HG02759 (cell line): Measurements from ENCODE around the gene LOXL1.
"Not testable (repeated sequence)": the region's sequence is repeated elsewhere in the genome, so short reads cannot be mapped to it uniquely, and the experiment has no call there.

Experiments
- ATAC-seq: cut with Tn5 transposase; IDR thresholded peaks from one replicate; pipeline ENCODE4 v1.9.1; 2021; ENCODE audit warnings: mild to moderate bottlenecking, moderate library complexity; ENCODE audit not compliant: unreplicated experiment

LOXL1 gene

DNA sequence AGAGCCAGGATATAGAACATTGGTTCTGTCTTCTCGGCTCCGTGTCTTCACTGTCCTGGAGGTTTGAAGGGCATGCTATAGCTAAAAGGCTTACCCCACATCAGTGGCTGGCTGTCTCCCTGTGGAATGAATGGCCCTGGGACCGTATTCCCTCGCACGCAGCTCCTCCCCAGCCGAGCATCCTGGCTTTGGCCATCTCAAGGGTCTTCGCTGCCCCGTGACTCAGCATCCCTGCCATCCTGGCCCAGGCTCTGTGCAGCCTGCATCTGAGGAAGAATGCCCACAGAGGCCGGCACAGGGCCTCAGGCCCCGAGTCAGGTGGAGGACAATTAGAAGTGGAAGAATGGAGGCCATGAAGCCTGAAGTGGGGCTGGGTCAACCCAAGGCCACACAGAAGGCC is 11.0 kb downstream of the LOXL1 start:
- ATAC-seq: no peak

DNA sequence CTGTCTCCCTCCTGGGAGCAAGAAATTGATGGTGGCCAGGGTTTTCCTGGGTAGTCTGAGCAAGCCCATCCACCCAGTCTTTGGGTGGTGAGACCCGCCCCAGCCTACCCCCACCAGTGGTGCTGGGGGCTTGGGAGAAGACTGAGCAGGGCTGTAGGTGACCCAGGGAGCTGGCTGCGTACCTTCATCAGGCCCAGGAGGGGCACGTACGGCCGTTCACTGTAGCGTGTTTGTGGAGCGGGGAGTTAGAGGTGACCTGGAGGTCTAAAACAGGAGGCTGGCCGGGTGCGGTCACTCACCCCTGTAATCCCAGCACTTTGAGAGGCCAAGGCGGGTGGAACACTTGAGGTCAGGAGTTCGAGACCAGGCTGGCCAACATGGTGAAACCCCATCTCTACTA is 11.5 kb downstream of the LOXL1 start:
- no peak for ATAC-seq

DNA sequence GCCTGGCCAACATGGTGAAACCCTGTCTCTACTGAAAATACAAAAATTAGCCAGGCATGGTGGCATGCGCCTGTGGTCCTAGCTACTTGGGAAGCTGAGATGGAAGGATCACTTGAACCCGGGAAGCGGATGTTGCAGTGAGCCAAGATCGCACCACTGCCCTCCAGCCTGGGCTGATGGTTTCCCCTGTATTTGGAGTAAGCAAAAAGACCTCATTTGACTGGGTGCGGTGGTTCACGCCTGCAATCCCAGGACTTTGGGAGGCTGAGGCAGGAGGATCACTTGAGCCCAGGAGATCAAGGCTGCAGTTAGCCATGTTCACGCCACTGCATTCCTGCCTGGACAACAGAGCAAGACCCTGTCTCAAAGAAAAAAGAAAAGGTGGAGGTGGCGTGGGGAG is 12.3 kb downstream of the LOXL1 start:
- not testable (repeated sequence) for ATAC-seq

DNA sequence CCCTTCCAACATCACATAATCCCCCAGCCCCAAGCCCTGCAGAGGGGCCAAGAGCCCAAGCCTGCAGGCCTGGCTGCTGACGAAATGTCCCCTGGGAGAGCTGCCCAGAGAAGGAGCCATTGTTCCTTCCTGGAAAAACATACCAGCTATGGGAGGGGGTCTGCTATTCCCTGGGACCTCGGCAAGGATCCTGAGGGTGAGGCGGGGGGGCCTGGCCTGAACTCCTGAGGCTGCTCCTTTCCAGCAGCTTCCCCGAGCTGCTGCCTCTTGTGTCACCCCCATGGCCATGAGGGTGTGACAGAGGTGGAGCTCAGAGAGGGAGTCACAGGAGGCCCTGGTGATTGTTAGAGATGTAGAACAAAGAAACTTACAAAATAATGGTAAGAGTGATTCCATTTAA is 12.9 kb downstream of the LOXL1 start:
- ATAC-seq: no peak

DNA sequence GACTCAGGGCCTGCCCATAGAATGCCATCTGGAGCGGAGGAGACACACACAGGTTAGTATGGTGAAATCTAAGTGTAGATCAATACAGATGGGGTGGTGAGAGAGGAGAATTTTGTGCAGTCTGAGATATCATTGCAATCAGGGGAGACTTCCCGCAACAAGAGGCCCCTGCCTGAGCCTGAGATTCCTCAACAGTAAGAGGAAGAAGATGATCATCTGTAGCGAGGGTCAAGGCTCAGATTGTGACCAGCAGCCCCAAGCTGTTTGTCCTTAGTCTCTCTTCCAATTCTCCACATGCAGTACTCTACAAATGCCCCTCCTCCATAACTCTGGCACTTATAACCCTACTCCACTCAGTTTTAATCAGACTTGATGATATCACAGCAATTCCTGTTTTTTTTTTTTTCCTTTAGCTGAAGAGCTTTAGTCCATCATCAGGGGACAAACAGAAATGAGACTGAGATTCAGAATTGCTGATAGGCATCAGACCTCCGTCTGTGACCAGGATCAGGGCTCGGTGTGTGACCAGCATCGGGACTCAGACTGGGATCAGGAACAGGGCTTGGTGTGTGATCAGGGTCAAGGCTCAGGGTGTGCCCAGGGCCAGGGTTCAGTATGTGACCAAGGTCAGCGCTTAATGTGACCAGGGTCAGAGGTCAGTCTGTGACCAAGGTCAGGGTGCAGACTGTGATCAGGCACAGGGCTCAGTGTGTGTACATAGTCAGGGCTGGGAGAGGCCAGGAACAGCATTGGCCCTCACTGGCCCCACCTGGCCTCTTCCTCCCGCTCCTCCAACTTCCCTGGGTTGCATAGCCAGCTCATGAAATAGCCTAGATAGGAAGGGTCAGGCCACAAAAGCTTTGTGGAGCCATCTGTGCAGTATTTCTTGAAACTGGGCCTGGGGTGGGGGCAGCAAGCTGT is 14.1 kb downstream of the LOXL1 start:
- ATAC-seq: no peak

DNA sequence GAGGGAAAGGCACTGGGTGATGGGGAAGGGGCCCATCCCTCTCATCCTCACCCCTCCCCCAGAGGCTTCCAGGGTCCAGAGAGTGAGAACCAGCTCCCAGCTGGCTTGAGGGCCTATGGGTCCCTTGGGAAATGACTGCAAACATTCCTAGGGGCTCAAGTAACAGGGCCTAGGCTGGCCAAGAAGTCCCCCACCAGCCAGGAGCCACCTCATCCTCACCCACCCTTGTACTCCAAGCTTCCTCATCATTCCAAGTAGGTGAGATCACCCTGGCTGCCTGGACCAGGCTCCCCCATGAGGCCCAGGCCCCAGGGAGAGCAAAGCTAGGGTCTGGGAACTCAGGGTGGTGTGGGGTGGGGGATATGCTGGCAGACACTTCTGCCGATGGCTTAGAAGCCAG is 14.8 kb downstream of the LOXL1 start:
- no peak for ATAC-seq

DNA sequence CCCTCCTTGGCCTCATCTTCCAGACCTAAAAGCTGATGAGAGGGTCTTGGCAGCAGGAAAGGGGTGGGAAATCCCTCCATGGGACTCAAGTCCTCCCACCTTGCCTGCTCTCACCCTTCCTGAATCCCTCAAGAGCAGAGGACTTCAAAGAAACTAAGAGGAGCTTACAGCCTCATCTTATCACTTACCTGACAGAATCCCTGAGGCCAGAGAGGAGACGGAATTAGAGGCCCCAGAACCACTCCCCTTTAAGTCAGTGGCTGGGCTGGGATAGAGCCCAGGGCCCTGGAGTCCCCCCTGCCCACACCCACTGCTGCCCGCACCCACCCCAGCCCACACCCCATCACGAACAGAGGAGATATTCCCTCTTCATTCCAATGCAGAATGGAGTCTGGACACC is 15.2 kb downstream of the LOXL1 start:
- no peak for ATAC-seq

DNA sequence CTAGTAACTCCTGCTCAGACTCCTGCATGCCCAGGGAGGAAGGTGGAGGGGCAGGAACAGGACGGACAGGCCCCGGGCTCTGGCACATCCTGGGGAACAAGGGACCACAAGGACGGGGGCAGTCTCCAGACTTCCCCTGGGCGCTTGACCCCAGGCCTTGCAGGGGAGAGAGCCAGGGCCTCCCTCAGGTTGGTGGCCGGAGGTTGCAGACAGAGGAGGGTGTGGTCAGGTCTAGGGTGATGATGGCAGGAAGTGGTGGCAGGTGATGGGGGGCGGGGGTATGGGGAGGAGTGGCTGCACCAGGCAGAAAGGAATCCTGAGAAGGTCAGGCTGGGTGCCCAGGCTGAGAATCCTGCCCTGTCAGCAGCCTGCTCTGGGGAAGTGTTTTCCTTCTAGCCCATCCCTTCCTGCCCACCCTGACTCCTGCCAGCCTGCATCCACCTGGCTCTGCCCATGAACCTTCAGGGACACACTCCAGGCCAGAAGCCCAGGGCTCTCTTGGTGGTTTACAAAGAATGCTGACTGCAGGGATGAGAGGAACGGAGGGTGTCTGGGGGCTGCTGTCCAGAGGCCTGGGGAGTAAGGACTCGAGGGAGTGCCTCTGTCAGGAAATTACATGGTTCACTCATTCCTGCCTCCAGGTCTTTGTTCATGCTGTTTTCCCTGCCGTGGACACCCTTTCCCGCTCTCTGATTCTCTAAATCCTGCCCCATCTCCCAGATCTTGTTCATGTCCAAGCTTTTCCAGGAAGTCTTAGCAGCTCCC is 15.8 kb downstream of the LOXL1 start:
- ATAC-seq: no peak

DNA sequence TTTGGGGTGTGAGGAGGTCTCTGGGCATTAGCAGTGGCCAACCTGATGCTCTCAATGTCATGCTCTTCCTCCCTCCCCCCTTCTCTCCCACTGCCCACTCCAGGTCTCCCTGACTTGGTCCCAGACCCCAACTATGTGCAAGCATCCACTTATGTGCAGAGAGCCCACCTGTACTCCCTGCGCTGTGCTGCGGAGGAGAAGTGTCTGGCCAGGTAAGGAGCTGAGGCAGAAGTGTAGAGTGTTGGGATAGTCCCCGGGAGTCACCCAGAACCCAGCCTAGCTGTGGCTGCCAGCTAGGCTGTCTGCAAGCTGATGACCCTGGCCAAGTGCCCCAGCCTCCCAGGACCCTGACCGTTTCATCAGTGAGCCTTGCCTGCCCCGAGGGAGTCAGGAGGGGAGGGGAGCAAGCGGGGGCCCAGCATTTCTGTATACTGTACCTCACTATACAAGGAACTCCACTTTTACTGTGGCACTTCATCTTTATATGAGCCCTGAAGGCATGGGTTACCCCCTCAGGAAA is 16.5 kb downstream of the LOXL1 start:
- ATAC-seq: no peak

DNA sequence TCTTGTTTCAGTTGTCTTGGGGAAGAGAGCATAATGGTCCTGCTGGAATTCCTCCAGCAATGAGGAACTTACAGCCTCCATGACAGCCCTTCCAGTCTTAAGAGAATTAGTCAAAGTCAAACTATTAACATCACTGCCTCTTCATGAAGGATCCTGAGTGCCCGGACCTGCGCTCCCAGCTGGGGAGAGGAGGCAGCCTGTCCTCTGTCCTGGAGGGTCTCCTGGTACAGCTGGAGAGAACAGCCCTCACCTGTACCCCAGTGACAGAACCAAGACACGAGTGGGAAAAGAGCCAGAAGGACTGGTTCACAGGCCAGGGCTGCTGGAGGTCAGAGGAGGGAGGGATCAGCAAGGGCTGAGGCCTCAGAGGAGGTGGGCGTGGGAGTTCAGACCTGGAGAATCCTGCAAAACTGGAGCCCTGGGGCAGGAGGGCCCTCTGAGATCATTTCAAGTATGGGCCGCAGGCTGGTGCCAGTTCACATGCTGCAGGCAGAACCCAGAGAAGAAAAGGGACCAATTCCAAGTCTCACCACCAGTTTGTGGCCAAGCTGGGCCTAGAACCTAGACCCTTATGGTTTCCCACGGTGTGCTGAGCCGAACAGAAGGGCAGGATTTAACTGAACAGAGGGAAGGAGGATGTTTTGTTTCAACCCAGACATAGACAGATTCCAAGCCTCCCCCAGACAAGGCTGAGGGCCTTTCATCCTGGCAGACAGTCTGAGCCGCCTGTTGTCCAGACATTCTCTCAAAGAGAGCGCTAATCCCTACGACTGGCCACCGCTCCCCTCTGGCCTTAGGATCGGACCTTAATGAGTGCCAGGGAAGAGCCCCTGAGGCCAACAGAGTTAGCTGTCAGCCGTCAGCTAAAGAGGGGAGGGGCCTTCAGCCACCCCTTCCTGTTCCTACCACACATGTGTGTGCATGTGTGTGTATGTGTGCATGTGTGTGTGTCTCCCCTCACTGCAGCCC is 18.2 kb downstream of the LOXL1 start:
- no peak for ATAC-seq

DNA sequence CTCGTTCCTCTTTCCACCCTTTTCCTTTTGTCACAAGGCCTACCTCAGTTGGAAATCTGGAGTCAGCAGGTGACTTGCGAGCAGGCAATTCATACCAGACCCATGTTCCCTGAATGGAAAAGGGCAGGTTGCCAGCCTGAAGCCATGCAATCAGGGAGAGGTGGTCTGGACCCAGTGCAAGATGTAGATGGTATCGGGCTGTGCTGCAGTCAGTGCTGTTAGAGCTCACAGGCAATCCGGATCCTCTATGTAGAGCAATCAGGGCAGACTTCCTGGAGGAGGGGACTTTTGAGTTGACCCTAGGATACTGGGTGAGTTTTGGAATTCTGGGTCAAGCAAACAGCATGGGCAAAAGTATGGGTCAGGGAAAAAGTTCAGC is 18.9 kb downstream of the LOXL1 start:
- no peak for ATAC-seq

DNA sequence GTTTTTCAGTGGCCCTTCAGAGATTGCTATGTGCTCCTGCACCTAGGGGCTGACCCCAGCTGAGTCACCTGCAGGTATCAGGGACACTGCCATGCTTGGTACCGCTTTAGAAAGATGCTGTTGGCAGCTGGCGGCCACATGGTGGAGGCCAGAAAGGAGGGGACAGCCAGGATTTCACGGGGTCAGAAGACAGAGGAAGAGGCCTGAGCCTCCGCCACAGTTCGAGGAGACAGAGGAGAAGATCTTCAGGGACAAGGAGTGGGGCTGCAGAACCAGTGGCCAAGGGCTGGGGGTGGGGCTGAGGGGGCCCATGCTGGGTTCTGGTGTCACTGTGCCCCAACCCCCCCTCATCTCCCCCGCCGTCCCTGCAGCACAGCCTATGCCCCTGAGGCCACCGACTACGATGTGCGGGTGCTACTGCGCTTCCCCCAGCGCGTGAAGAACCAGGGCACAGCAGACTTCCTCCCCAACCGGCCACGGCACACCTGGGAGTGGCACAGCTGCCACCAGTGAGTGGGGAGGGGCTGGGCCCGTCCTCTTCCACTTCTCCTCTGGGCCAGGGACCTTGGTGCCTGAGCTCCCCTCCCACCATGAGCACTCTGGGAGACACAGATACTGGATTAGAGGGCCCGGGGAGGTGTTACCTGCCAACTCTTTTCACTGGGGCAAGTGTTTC is 19.9 kb downstream of the LOXL1 start:
- no peak for ATAC-seq

DNA sequence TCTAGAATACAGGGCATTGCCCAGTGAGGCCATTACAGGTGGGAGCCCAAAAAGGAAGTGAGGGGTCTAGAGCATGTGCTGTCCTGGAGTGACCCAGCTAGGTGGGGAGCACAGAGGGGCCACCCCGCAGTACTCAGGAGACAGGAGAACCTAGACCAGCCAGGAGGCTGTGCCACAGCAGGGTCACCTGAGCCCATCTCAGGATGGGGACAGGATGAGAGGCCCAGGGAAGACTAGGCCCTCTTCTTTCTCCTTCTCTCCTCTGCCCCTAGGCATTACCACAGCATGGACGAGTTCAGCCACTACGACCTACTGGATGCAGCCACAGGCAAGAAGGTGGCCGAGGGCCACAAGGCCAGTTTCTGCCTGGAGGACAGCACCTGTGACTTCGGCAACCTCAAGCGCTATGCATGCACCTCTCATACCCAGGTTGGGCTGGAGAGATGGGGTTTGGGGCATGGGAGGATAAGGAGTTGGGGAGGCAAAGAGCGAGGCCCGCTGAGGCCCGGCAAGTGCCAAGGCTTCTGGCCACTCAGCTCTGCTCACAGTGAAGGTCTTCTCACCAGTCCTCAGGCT is 20.6 kb downstream of the LOXL1 start:
- no peak for ATAC-seq

DNA sequence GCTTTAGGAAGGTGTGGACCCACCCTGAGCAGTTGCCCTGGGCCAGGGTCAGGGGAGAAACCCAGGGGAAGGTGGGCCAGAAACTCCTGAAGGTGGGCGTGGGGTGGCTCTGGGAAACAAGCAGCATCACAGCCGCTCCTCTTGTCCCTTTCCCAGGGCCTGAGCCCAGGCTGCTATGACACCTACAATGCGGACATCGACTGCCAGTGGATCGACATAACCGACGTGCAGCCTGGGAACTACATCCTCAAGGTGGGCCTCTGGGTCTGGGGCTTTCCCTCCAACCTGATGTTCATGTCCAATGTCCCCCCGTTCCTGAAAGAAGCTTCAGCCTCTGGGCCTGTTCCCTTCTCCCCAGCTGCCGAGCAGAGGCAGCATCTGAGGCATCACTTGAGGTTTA is 21.4 kb downstream of the LOXL1 start:
- no peak for ATAC-seq

DNA sequence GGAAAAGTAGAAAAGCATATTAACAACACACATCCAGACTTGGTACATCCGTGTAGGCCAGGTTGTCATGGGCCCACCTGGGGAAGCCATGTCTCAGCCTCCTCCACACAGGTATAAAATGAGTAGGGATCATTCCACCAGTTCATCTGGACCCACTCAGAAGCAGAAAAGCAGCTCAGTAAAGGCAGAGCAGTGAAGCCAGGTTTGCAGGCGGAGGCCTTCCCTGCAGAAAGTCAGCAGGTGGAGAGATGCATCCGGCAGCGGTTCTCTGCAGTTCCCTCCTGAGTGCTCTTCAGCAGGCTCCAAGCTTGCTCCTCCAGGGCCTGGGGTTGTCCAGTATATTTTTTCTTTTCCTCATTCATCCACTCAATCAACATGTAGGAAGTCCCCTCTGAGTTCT is 22.1 kb downstream of the LOXL1 start:
- no peak for ATAC-seq

DNA sequence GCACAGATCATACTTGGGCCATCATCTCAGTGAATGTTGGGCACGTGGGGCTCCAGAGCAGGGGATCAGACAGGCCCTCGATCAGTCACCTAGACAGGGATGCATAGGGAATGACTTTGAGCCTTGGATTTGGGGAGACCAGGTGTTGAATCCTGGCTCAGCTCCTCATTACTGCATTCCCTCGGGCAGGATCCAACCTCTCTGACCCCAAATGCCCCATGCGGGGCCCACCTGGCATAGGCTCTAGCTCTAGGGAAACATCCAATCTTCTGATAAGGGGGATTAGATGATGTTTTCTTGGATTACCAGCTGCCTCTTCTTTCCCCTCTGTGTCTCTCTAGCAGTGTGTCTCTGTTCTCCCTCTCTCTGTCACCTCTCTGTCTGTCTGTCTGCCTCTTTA is 22.7 kb downstream of the LOXL1 start:
- no peak for ATAC-seq

DNA sequence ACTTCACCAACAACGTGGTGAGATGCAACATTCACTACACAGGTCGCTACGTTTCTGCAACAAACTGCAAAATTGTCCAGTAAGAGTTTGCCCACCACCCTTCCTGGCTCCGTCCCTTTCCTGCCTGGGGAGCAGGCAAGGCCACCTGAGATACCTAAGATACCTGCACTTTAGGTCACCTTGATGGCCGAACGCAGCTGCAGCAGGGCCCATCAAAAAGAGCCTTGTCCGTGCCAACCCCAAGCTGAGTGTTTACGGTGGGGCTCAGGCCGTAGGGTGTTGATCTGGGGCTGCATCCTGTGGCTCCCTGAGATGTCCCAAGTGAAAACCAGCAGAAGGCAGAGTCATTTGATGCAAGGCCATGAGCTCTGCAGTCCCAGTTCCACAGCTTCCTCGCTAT is 23.2 kb downstream of the LOXL1 start:
- no peak for ATAC-seq

DNA sequence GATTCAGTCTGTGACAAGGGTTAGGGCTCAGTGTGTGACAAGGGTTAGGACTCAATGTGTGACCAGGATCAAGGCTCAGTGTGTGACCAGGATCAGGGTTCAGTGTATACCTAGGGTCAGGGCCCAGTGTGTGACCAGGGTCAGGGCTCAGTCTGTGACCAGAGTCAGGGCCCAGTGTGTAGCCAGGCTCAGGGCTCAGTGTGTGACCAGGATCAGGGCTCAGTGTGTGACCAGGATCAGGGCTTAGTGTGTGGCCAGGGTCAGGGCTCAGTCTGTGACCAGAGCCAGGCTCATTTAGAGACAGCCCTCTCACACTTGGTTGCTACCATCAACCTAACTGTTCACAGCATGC is 24.2 kb downstream of the LOXL1 start:
- ATAC-seq: no peak

DNA sequence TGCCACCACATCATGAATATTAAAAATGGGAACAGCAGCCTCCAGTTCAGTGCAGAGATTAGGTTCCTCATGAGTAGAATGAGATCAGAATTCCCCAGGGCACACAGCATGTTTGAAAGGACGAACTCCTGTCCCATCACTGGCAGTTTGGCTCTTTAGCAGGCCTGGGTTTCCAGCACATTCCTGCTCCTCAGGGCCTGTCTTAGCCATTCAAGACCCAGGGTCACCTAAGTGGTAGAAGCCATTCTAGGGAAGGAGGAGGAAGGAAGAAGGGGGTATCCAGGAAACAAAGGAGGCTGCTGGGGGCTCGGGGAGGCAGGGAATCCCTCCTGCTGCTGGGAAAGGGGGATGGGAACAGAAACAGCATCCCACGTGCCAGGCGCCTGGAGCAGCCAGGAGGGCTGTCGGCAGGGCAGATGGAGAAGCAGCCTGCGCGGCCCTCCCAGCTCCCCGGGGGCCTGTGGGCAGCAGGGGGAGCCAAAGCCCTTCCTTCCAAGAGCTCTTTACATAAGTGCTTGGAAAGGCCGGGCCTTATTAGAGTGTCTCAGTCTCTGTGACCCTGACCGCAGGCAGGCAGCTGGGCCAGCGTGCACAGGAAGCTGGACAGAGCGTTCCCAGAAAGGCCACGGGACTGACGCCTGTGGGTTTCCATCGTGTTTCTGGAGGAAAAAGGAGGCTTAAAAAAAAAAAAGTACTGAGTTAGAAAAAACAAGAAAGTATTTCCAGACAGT is 24.7 kb downstream of the LOXL1 start:
- ATAC-seq: peak; percentile 55
